Right atrium auricular region (tissue), 2 donors: ENCODE data around the gene ARHGAP12. TPM values are rescaled to one million over a fixed set of nuclear protein-coding genes. Genes with fewer than 3 reads are reported as not detected.

Source experiments
- DNase-seq: peaks from one replicate; pipeline ENCODE4 v3.0.0-alpha.2; 2019; ENCODE audit warnings: low spot score
- H3K27ac ChIP-seq, 2 donors: fragments of 200-600 bp; sonication (generic); 1 replicate in 1 of 2; 2 replicates in 1 of 2; pipeline ENCODE4 v1.5.1; 2016 to 2019
- H3K27me3 ChIP-seq, 2 donors: fragments of 200-600 bp; sonication (generic); one replicate each; pipeline versions ENCODE4 v1.5.1 to v1.6.0; 2017 to 2019
- H3K36me3 ChIP-seq: fragments of 200-600 bp; sonication (generic); one replicate; pipeline ENCODE4 v1.5.1; 2016
- H3K4me1 ChIP-seq, 2 donors: fragments of 200-600 bp; sonication (generic); one replicate each; pipeline versions ENCODE4 v1.5.1 to v1.6.0; 2017 to 2019
- H3K4me3 ChIP-seq, 2 donors: fragments of 200-600 bp; sonication (generic); 1 replicate in 1 of 2; 2 replicates in 1 of 2; pipeline ENCODE4 v1.5.1; 2017 to 2019; ENCODE audit warnings: mild to moderate bottlenecking in 1 of 2, moderate library complexity in 1 of 2
- H3K9me3 ChIP-seq, 2 donors: fragments of 200-600 bp; sonication (generic); one replicate each; pipeline ENCODE4 v1.5.1; 2019
- total RNA-seq, 2 donors: library from RNA; depleted of rRNA; stranded (reverse); fragments of >200 nt; gene quantifications; one replicate each; pipeline ENCODE4 v1.1.0, GENCODE V29; 2016
- TF ChIP-seq, protein P1 (sequence below), 2 donors: fragments of 200-600 bp; sonication (generic); IDR thresholded peaks; one replicate each; pipeline ENCODE4 v1.5.1; 2019; ENCODE audit warnings: antibody characterized with exemption in 2 of 2

The ARHGAP12 gene
- total RNA-seq, 2 donors from 2014 or later: 20.8 to 24.1 TPM

GRCh38 chr10:31953080-31953479 is 24.4 kb upstream of the ARHGAP12 start:
- TF ChIP-seq, protein P1, sequence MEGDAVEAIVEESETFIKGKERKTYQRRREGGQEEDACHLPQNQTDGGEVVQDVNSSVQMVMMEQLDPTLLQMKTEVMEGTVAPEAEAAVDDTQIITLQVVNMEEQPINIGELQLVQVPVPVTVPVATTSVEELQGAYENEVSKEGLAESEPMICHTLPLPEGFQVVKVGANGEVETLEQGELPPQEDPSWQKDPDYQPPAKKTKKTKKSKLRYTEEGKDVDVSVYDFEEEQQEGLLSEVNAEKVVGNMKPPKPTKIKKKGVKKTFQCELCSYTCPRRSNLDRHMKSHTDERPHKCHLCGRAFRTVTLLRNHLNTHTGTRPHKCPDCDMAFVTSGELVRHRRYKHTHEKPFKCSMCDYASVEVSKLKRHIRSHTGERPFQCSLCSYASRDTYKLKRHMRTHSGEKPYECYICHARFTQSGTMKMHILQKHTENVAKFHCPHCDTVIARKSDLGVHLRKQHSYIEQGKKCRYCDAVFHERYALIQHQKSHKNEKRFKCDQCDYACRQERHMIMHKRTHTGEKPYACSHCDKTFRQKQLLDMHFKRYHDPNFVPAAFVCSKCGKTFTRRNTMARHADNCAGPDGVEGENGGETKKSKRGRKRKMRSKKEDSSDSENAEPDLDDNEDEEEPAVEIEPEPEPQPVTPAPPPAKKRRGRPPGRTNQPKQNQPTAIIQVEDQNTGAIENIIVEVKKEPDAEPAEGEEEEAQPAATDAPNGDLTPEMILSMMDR (IDR thresholded peaks at IDR 0.05): no peak
- no peaks in the 10 kb centered on the region for H3K4me1 ChIP-seq
- H3K27me3 ChIP-seq: no peaks in the 10 kb centered on the region
- peaks cover 0 to 4% of the 10 kb centered on the region in 2 donors for H3K9me3 ChIP-seq
- H3K36me3 ChIP-seq: no peaks in the 10 kb centered on the region
- no peak for DNase-seq
- H3K4me3 ChIP-seq: no peak overlapping the region
- no peak overlapping the region for H3K27ac ChIP-seq

- H3K9me3 ChIP-seq: peaks cover 0 to 4% of the 10 kb centered on the region in 2 donors
- TF ChIP-seq, protein P1 (IDR thresholded peaks at IDR 0.05): no peak
- H3K4me3 ChIP-seq: no peak overlapping the region
- H3K27ac ChIP-seq: no peak overlapping the region
- H3K36me3 ChIP-seq: no peaks in the 10 kb centered on the region
- H3K4me1 ChIP-seq: no peaks in the 10 kb centered on the region
- H3K27me3 ChIP-seq: no peaks in the 10 kb centered on the region
- DNase-seq: no peak
Measured at GRCh38 chr10:31952066-31952465, 23.4 kb upstream of the ARHGAP12 start.

DNA sequence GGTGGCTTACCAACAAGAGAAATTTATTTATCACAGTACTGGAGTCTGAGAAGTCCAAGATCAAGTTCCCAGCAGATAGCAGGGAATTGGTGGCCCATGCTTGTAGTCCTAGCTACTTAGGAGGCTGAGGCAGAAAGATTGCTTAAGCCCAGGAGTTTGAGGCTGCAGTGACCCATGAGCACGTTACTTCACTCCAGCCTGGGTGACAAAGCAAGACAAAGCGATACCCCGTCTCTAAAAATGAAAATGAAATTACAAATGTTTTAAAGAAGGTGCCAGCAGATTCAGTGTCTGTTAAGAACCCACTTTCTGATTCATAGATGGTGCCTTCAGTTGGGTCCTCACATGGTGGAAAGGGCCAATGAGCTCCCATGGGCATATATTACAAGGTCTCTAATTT is 20.6 kb upstream of the ARHGAP12 start:
- H3K4me3 ChIP-seq: no peak overlapping the region
- no peaks in the 10 kb centered on the region for H3K36me3 ChIP-seq
- DNase-seq: no peak
- H3K4me1 ChIP-seq: no peaks in the 10 kb centered on the region
- no peak overlapping the region for H3K27ac ChIP-seq
- H3K9me3 ChIP-seq: peaks cover 0 to under 1% of the 10 kb centered on the region in 2 donors
- TF ChIP-seq, protein P1 (IDR thresholded peaks at IDR 0.05): no peak
- no peaks in the 10 kb centered on the region for H3K27me3 ChIP-seq

- TF ChIP-seq, protein P1 (IDR thresholded peaks at IDR 0.05): no peak
- H3K4me1 ChIP-seq: no peaks in the 10 kb centered on the region
- no peaks in the 10 kb centered on the region for H3K36me3 ChIP-seq
- no peaks in the 10 kb centered on the region for H3K27me3 ChIP-seq
- H3K4me3 ChIP-seq: no peak overlapping the region
- no peak for DNase-seq
- H3K9me3 ChIP-seq: no peaks in the 10 kb centered on the region
- H3K27ac ChIP-seq: peak overlapping the region in 1 of 2 donors; percentile 53
Measured at GRCh38 chr10:31948021-31948420, 19.4 kb upstream of the ARHGAP12 start.

GRCh38 chr10:31947144-31947926 is 18.7 kb upstream of the ARHGAP12 start:
- H3K27ac ChIP-seq: peak overlapping the region in 1 of 2 donors; percentile 53
- TF ChIP-seq, protein P1 (IDR thresholded peaks at IDR 0.05): peak in 1 of 2 donors; percentile 61

More at GRCh38 chr10:31947144-31947926, 18.7 kb upstream of the ARHGAP12 start:
- Histone ChIP-seq H3K36me3 (no peaks in the 10 kb centered on the region), H3K4me3 (no peak overlapping the region), H3K9me3 (no peaks in the 10 kb centered on the region), H3K4me1 (no peaks in the 10 kb centered on the region), H3K27me3 (no peaks in the 10 kb centered on the region)
- DNase-seq: no peak
